Activated B cell treated with CpG ODN at 0.5 μM for 24 hours (primary cell): ENCODE measurements around the gene SPEF1. TPM values are rescaled to one million over a fixed set of nuclear protein-coding genes. Genes with fewer than 3 reads are reported as not detected.

Experiments used
- ATAC-seq: fragments of 200-7000 bp; cut with Tn5 transposase; one replicate; pipeline ENCODE4 v1.10.0; 2021; ENCODE audit warnings: low read depth, mild to moderate bottlenecking, moderate library complexity
- CTCF ChIA-PET: fragments of 350-600 bp; sonication (Branson Sonifier 250); formaldehyde crosslinking; loops from one replicate; lab custom pipeline; 2021; ENCODE audit warnings: antibody characterized with exemption; lab: Charles Lee
- POLR2A ChIA-PET: fragments of 350-600 bp; sonication (Branson Sonifier 250); formaldehyde crosslinking; loops from one replicate; lab custom pipeline; 2021; ENCODE audit warnings: antibody characterized with exemption; lab: Charles Lee
- DNase-seq: peaks from one replicate; pipeline ENCODE4 v3.0.0; 2022
- H3K27ac Mint-ChIP-seq: one replicate; pipeline ENCODE4 v1.8.0; 2020; ENCODE audit warnings: mixed read lengths
- H3K27me3 Mint-ChIP-seq: one replicate; pipeline ENCODE4 v1.8.0; 2021; ENCODE audit warnings: mixed read lengths
- H3K36me3 Mint-ChIP-seq: one replicate; pipeline ENCODE4 v1.8.0; 2021; ENCODE audit warnings: low read depth, mixed read lengths
- H3K4me1 Mint-ChIP-seq: one replicate; pipeline ENCODE4 v1.8.0; 2021; ENCODE audit warnings: mixed read lengths
- H3K4me3 Mint-ChIP-seq: one replicate; pipeline ENCODE4 v1.8.0; 2020; ENCODE audit warnings: mild to moderate bottlenecking, mixed read lengths
- H3K9me3 Mint-ChIP-seq: one replicate; pipeline ENCODE4 v1.8.0; 2020; ENCODE audit warnings: mixed read lengths
- intact Hi-C: fragments of 100-400 bp; cut with micrococcal nuclease; formaldehyde crosslinking; loops from one replicate; pipeline ENCODE4 v1.15.1; 2024
- total RNA-seq: library from RNA; stranded (reverse); gene quantifications from 2 replicates; pipeline ENCODE4 v1.2.3, GENCODE V29; 2022
- TF ChIP-seq, protein P1 (sequence below): fragments of 200-600 bp; IDR thresholded peaks from one replicate; pipeline ENCODE4 v1.8.0; 2022; ENCODE audit warnings: antibody characterized with exemption, mild to moderate bottlenecking

SPEF1 gene
- total RNA-seq, 1 donor from 2014 or later: not detected

- H3K4me3 Mint-ChIP-seq: no peak overlapping the region
- TF ChIP-seq, protein P1, sequence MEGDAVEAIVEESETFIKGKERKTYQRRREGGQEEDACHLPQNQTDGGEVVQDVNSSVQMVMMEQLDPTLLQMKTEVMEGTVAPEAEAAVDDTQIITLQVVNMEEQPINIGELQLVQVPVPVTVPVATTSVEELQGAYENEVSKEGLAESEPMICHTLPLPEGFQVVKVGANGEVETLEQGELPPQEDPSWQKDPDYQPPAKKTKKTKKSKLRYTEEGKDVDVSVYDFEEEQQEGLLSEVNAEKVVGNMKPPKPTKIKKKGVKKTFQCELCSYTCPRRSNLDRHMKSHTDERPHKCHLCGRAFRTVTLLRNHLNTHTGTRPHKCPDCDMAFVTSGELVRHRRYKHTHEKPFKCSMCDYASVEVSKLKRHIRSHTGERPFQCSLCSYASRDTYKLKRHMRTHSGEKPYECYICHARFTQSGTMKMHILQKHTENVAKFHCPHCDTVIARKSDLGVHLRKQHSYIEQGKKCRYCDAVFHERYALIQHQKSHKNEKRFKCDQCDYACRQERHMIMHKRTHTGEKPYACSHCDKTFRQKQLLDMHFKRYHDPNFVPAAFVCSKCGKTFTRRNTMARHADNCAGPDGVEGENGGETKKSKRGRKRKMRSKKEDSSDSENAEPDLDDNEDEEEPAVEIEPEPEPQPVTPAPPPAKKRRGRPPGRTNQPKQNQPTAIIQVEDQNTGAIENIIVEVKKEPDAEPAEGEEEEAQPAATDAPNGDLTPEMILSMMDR: no peak
- H3K36me3 Mint-ChIP-seq: no peaks in the 10 kb centered on the region
- ChIA-PET POLR2A (no interaction called here), CTCF (no interaction called here)
- H3K27me3 Mint-ChIP-seq: peaks cover 39% of the 10 kb centered on the region
- no peak for ATAC-seq
- no peaks in the 10 kb centered on the region for H3K4me1 Mint-ChIP-seq
- H3K9me3 Mint-ChIP-seq: no peaks in the 10 kb centered on the region
- DNase-seq: no peak
- no peak overlapping the region for H3K27ac Mint-ChIP-seq
- intact Hi-C loops: no loop called here
Observed at GRCh38 chr20:3733119-3733995, 47.9 kb downstream of the SPEF1 start.

DNA sequence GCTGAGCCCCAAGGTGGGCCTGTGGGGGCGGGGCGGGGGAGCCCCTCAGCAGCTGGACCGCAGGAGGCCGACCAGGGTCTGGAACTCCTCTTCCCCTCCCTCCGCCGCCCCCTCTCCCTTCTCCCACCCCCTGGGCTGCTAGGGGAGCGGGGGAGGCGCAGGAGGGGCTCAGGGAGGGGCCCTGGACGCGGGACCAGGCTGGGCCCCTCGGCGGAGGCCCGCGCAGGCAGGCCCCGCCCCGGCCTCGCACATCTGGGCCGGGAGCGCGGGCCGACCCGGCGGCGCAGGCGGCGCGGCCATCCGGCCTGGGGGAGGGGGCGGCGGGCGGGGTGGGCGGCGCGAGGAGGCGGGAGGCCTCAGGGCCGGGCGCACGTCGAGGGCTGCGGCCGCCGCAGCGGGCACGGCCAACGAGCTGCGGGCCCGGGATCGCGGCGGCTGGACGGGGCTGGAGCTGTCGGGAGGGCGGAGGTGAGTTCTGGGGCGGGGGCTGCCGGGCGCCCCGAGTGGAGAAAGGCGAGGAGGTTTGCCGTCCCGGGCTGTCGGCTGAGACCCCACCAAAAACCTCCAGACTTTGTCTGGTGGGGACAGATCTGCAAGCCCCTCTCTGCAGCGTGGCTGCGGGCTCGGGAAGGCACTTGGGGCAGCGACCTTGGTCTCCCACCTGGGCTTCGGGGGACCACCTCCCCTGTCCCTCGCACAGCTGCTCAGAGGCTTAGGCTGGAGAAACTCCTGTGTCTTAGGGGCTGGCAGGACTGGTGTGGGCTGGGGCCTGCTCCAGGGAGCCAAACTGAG lies 48.7 kb downstream of the SPEF1 start, which contains the start of gene HSPA12B:
Gene HSPA12B (plus strand): TSS at position 359 of the 792 bp plus-strand sequence. CDS start 5,990 bp downstream, outside the sequence.
- Mint-ChIP-seq H3K9me3 (no peaks in the 10 kb centered on the region), H3K27me3 (peaks cover 47% of the 10 kb centered on the region), H3K27ac (no peak within 1 kb of the TSS), H3K4me1 (no peaks in the 10 kb centered on the region), H3K36me3 (no peaks in the 10 kb centered on the region), H3K4me3 (no peak within 1 kb of the TSS)
- POLR2A ChIA-PET: no interaction called here
- intact Hi-C loops: no loop called here
- ATAC-seq (no peak), DNase-seq (no peak)
- TF ChIP-seq, protein P1: no peak
- CTCF ChIA-PET: no interaction called here

DNA sequence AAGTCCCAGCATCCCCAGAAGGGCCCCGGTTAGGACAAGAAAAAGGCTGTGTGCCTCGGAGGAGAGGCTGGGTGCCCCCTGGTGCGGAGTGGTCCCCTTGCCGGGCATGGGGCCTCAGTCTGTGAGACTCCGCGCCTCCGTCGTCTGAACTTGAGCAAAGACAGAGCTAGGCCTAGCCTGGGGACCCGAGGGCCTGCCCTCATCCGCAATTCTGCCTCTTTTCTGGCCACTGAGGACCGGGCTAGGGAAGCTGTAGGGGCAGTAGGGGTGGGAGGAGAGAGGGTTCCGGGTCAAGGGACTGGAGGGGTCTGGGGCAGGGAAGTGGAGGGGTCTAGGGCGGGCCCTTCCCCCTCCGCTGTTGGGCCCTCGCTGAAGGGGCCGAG lies 49.3 kb downstream of the SPEF1 start:
- H3K36me3 Mint-ChIP-seq: no peaks in the 10 kb centered on the region
- H3K27me3 Mint-ChIP-seq: peaks cover 53% of the 10 kb centered on the region
- DNase-seq: no peak
- H3K4me3 Mint-ChIP-seq: no peak overlapping the region
- TF ChIP-seq, protein P1: no peak
- H3K4me1 Mint-ChIP-seq: no peaks in the 10 kb centered on the region
- no peak overlapping the region for H3K27ac Mint-ChIP-seq
- no peak for ATAC-seq
- intact Hi-C loops: no loop called here
- CTCF ChIA-PET: no interaction called here
- POLR2A ChIA-PET: no interaction called here
- no peaks in the 10 kb centered on the region for H3K9me3 Mint-ChIP-seq

DNA sequence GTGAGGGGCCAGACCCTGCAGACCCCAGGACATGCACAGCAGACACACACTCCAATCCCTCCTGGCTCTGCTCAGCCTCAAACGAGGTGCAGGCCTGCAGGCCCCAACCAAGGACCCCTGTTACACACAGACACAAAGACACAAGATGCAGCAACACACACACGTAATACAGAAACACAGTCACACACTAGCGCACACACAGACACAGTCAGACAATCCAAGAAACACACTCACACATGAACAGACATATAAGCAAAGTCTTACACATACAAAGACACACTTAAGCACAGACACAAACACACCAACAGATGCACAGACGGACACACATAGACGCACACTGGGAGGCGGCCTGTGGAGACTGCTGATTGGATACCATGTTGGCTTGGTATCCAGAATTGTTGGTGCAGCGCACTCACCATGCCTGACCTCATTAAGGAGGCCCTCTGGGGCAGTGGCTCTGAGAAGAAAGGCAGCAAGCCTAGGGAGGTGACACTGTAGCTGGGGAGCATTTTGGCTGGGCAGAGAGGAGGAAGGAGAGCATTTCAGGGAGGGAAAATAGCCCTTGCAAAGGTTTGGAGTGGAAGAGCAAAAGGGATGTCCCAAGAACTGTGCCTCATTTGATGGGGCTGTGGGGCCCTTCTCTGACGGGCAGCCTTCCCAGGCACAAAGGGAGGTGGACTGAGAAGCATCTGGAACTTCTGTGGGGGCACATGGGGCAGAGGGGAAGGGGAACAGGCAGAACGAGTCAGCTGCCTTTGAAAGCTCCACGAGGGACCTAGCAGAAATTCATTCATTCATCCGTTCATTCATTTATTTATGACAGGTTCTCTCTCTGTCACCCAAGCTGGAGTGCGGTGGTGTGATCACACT lies 50.2 kb downstream of the SPEF1 start:
- ChIA-PET POLR2A (no interaction called here), CTCF (no interaction called here)
- intact Hi-C loops: no loop called here
- no peak overlapping the region for H3K4me3 Mint-ChIP-seq
- DNase-seq (no peak), ATAC-seq (no peak)
- no peaks in the 10 kb centered on the region for H3K4me1 Mint-ChIP-seq
- H3K27ac Mint-ChIP-seq: no peak overlapping the region
- no peaks in the 10 kb centered on the region for H3K9me3 Mint-ChIP-seq
- TF ChIP-seq, protein P1: no peak
- H3K36me3 Mint-ChIP-seq: no peaks in the 10 kb centered on the region
- peaks cover 55% of the 10 kb centered on the region for H3K27me3 Mint-ChIP-seq
